Endothelial cell (in vitro differentiated cells): ENCODE data around the gene GATAD2B. TPM values are rescaled to one million over a fixed set of nuclear protein-coding genes. Genes with fewer than 3 reads are reported as not detected.

Experiments used
- DNase-seq: peaks from one replicate; pipeline ENCODE4 v3.0.0; 2021; ENCODE audit warnings: low spot score
- H3K27ac Mint-ChIP-seq: one replicate; pipeline ENCODE4 v1.8.0; 2021; ENCODE audit warnings: mixed read lengths, inconsistent platforms; ENCODE audit not compliant: unreplicated experiment
- H3K27me3 Mint-ChIP-seq: one replicate; pipeline ENCODE4 v1.8.0; 2021; ENCODE audit warnings: mild to moderate bottlenecking, moderate library complexity, mixed read lengths, inconsistent platforms; ENCODE audit not compliant: unreplicated experiment
- H3K36me3 Mint-ChIP-seq: one replicate; pipeline ENCODE4 v1.8.0; 2021; ENCODE audit warnings: mild to moderate bottlenecking, low read depth, mixed read lengths, inconsistent platforms; ENCODE audit not compliant: unreplicated experiment
- H3K4me1 Mint-ChIP-seq: one replicate; pipeline ENCODE4 v1.8.0; 2021; ENCODE audit warnings: mild to moderate bottlenecking, mixed read lengths, inconsistent platforms; ENCODE audit not compliant: unreplicated experiment
- H3K4me3 Mint-ChIP-seq: one replicate; pipeline ENCODE4 v1.8.0; 2021; ENCODE audit warnings: mild to moderate bottlenecking, mixed read lengths, inconsistent platforms; ENCODE audit not compliant: unreplicated experiment
- H3K9me3 Mint-ChIP-seq: one replicate; pipeline ENCODE4 v1.8.0; 2021; ENCODE audit warnings: mixed read lengths, inconsistent platforms; ENCODE audit not compliant: unreplicated experiment
- CTCF ChIP-seq: fragments of 200-600 bp; sonication (generic); IDR thresholded peaks from one replicate; pipeline ENCODE4 v1.5.0; 2021; ENCODE audit warnings: antibody characterized with exemption; ENCODE audit not compliant: unreplicated experiment
- microRNA-seq: library from miRNA; unstranded; fragments of <30 nt; microRNA quantifications from one replicate; pipeline ENCODE4, GENCODE V29; 2020; ENCODE audit not compliant: unreplicated experiment
- total RNA-seq: library from RNA; stranded (reverse); fragmentation: NEBNext Ultra II Directional; extraction: Animal tissue kit (Norgen Biotek cat#: 25700); gene quantifications from one replicate; pipeline ENCODE4 v1.2.1, GENCODE V29; 2021; ENCODE audit not compliant: unreplicated experiment

The GATAD2B gene
- total RNA-seq, 1 donor from 2014 or later: 45.4 TPM

GRCh38 chr1:153764310-153764709, 158.5 kb downstream of the GATAD2B start:
- Mint-ChIP-seq H3K36me3 (peaks cover 47% of the 10 kb centered on the region), H3K9me3 (no peaks in the 10 kb centered on the region), H3K27me3 (peaks cover 2% of the 10 kb centered on the region), H3K4me3 (no peak overlapping the region), H3K4me1 (peaks cover 44% of the 10 kb centered on the region), H3K27ac (peak overlapping the region; percentile 93)
- no peak for TF ChIP-seq CTCF
- DNase-seq: no peak

- H3K27me3 Mint-ChIP-seq: peaks cover 2% of the 10 kb centered on the region
- peak overlapping the region; percentile 56 for H3K4me3 Mint-ChIP-seq
- peaks cover 38% of the 10 kb centered on the region for H3K4me1 Mint-ChIP-seq
- peaks cover 44% of the 10 kb centered on the region for H3K36me3 Mint-ChIP-seq
- peak overlapping the region; percentile 93 for H3K27ac Mint-ChIP-seq
- no peaks in the 10 kb centered on the region for H3K9me3 Mint-ChIP-seq
- DNase-seq: no peak
- no peak for TF ChIP-seq CTCF
These were observed 159.2 kb downstream of the GATAD2B start for GRCh38 chr1:153763365-153764225.

- peaks cover 45% of the 10 kb centered on the region for H3K36me3 Mint-ChIP-seq
- DNase-seq: no peak
- no peak for TF ChIP-seq CTCF
These were observed 162.3 kb downstream of the GATAD2B start for GRCh38 chr1:153760440-153760839.

More at GRCh38 chr1:153760440-153760839, 162.3 kb downstream of the GATAD2B start:
- Mint-ChIP-seq H3K27me3 (peaks cover 2% of the 10 kb centered on the region), H3K4me3 (peak overlapping the region; percentile 8), H3K4me1 (peaks cover 45% of the 10 kb centered on the region), H3K9me3 (no peaks in the 10 kb centered on the region), H3K27ac (no peak overlapping the region)

Small RNA genes lying within 50 kb of the gene (microRNA-seq; reads per million reads assigned to microRNA genes)
- gene MIR6737: 2.3 reads per million, percentile 33 among the genes with 10 or more reads in this experiment

Other genes with a start within 250 kb of the GATAD2B start
- gene NPR1, start 244.3 kb downstream of the GATAD2B start, total RNA-seq: 57.1 TPM
- 69.4 TPM for gene INTS3, start 194.9 kb downstream of the GATAD2B start, total RNA-seq
- 72.7 TPM for gene SLC27A3, start 147.6 kb downstream of the GATAD2B start, total RNA-seq
- 53.1 TPM for gene DENND4B, start 23.7 kb upstream of the GATAD2B start, total RNA-seq
- gene CRTC2, start 35.6 kb upstream of the GATAD2B start, total RNA-seq: 69.9 TPM
- gene SLC39A1, start 40.6 kb upstream of the GATAD2B start, total RNA-seq: 136 TPM
- 13.2 TPM for gene CREB3L4, start 44.9 kb upstream of the GATAD2B start, total RNA-seq
- 58.7 TPM for gene JTB, start 54.7 kb upstream of the GATAD2B start, total RNA-seq
- 419 TPM for gene RAB13, start 63.4 kb upstream of the GATAD2B start, total RNA-seq
- gene RPS27, start 67.8 kb upstream of the GATAD2B start, total RNA-seq: 2,665 TPM
- gene NUP210L, start 232.1 kb upstream of the GATAD2B start, total RNA-seq: 0.15 TPM